H9 (cell line): Measurements from ENCODE around the gene EYA4. TPM values are rescaled to one million over a fixed set of nuclear protein-coding genes. Genes with fewer than 3 reads are reported as not detected.

Experiments used
- DNase-seq: peaks from one replicate; pipeline ENCODE4 v3.0.0-alpha.2; 2017
- H2AFZ ChIP-seq: one replicate; pipeline ENCODE4 v1.6.1; 2013; ENCODE audit warnings: mild to moderate bottlenecking, low read length, control low read depth, moderate library complexity
- H2AK5ac ChIP-seq: 2 replicates; pipeline ENCODE4 v1.6.1; 2013; ENCODE audit warnings: low read length, control low read depth, mixed read lengths; ENCODE audit not compliant: insufficient read length
- H2BK120ac ChIP-seq: one replicate; pipeline ENCODE4 v1.6.1; 2013; ENCODE audit warnings: low read depth, mild to moderate bottlenecking, low read length, control low read depth, inconsistent platforms; ENCODE audit not compliant: poor library complexity, severe bottlenecking
- H2BK12ac ChIP-seq: 2 replicates; pipeline ENCODE4 v1.6.1; 2013; ENCODE audit warnings: low read length, control low read depth, mixed read lengths, low read depth; ENCODE audit not compliant: insufficient read length
- H2BK15ac ChIP-seq: 2 replicates; pipeline ENCODE4 v1.6.1; 2013; ENCODE audit warnings: low read depth, low read length, control low read depth
- H2BK20ac ChIP-seq: one replicate; pipeline ENCODE4 v1.6.1; 2013; ENCODE audit warnings: low read depth, mild to moderate bottlenecking, low read length, control low read depth, inconsistent platforms; ENCODE audit not compliant: poor library complexity, severe bottlenecking
- H2BK5ac ChIP-seq: 2 replicates; pipeline ENCODE4 v1.6.1; 2013; ENCODE audit warnings: low read length, control low read depth, mixed read lengths; ENCODE audit not compliant: insufficient read length
- H3K14ac ChIP-seq: 2 replicates; pipeline ENCODE4 v1.6.1; 2013; ENCODE audit warnings: low read length, control low read depth; ENCODE audit not compliant: insufficient read depth
- H3K18ac ChIP-seq: 2 replicates; pipeline ENCODE4 v1.6.1; 2013; ENCODE audit warnings: low read depth, mild to moderate bottlenecking, mixed read lengths, low read length, control low read depth; ENCODE audit not compliant: insufficient read length
- H3K23ac ChIP-seq: 2 replicates; pipeline ENCODE4 v1.6.1; 2013; ENCODE audit warnings: low read length, control low read depth, mixed read lengths, low read depth; ENCODE audit not compliant: insufficient read length
- H3K23me2 ChIP-seq: 2 replicates; pipeline ENCODE4 v1.6.1; 2013; ENCODE audit warnings: low read depth, mild to moderate bottlenecking, mixed read lengths, low read length, control low read depth; ENCODE audit not compliant: insufficient read length, poor library complexity, severe bottlenecking
- H3K27ac ChIP-seq: 2 replicates; pipeline ENCODE4 v1.5.1; 2013; ENCODE audit warnings: low read length, control low read depth, mixed read lengths, low read depth; ENCODE audit not compliant: insufficient read length
- H3K27me3 ChIP-seq: 2 replicates; pipeline ENCODE4 v1.6.1; 2013; ENCODE audit warnings: low read length, control low read depth, inconsistent platforms; ENCODE audit not compliant: insufficient read depth
- H3K4ac ChIP-seq: 2 replicates; pipeline ENCODE4 v1.6.1; 2013; ENCODE audit warnings: low read depth, mild to moderate bottlenecking, control low read depth, inconsistent platforms, low read length, moderate library complexity
- H3K4me1 ChIP-seq: 2 replicates; pipeline ENCODE4 v1.6.1; 2013; ENCODE audit warnings: low read length, control low read depth, inconsistent platforms; ENCODE audit not compliant: insufficient read depth
- H3K4me2 ChIP-seq: 2 replicates; pipeline ENCODE4 v1.6.1; 2013; ENCODE audit warnings: low read length, control low read depth, mixed read lengths; ENCODE audit not compliant: insufficient read length, insufficient read depth
- H3K56ac ChIP-seq: 2 replicates; pipeline ENCODE4 v1.6.1; 2013; ENCODE audit warnings: low read depth, mild to moderate bottlenecking, mixed read lengths, low read length, control low read depth; ENCODE audit not compliant: insufficient read length
- H3K79me1 ChIP-seq: 2 replicates; pipeline ENCODE4 v1.6.1; 2013; ENCODE audit warnings: low read depth, mild to moderate bottlenecking, moderate library complexity, low read length, control low read depth, inconsistent platforms; ENCODE audit not compliant: insufficient read depth, poor library complexity, severe bottlenecking
- H3K79me2 ChIP-seq: 2 replicates; pipeline ENCODE4 v1.6.1; 2013; ENCODE audit warnings: low read length, control low read depth, inconsistent platforms; ENCODE audit not compliant: insufficient read depth
- H3K9ac ChIP-seq: 2 replicates; pipeline ENCODE4 v1.6.1; 2013; ENCODE audit warnings: low read length, control low read depth, mixed read lengths; ENCODE audit not compliant: insufficient read length; ENCODE audit errors: extremely low read depth
- H3K9me3 ChIP-seq: one replicate; pipeline ENCODE4 v1.6.1; 2013; ENCODE audit warnings: low read depth, low read length, inconsistent platforms; ENCODE audit not compliant: control insufficient read depth
- H3T11ph ChIP-seq: one replicate; pipeline ENCODE4 v1.6.1; 2013; ENCODE audit warnings: mild to moderate bottlenecking, low read length, control low read depth, inconsistent platforms
- H4K20me1 ChIP-seq: one replicate; pipeline ENCODE4 v1.6.1; 2013; ENCODE audit not compliant: control insufficient read depth, insufficient read length, insufficient read depth
- H4K5ac ChIP-seq: 2 replicates; pipeline ENCODE4 v1.6.1; 2013; ENCODE audit warnings: low read depth, mild to moderate bottlenecking, mixed read lengths, low read length, control low read depth; ENCODE audit not compliant: insufficient read length
- H4K8ac ChIP-seq: replicated peaks from 2 replicates; pipeline ENCODE4 v1.6.1; 2013; ENCODE audit warnings: low read length, control low read depth, mixed read lengths, low read depth; ENCODE audit not compliant: insufficient read length
- H4K91ac ChIP-seq: 2 replicates; pipeline ENCODE4 v1.6.1; 2013; ENCODE audit warnings: low read depth, mild to moderate bottlenecking, moderate library complexity, mixed read lengths, low read length, control low read depth; ENCODE audit not compliant: insufficient read length
- H3K27ac Mint-ChIP-seq, 3 experiments: 2 replicates in 2 of 3; 3 replicates in 1 of 3; pipeline ENCODE4 v1.8.0; 2020 to 2021; ENCODE audit warnings: mixed read lengths in 3 of 3, mild to moderate bottlenecking in 1 of 3, moderate library complexity in 1 of 3
- H3K27me3 Mint-ChIP-seq: 2 replicates; pipeline ENCODE4 v1.8.0; 2021; ENCODE audit warnings: low read depth, mild to moderate bottlenecking, moderate library complexity, mixed read lengths
- H3K36me3 Mint-ChIP-seq, 3 experiments: 2 replicates in 2 of 3; 3 replicates in 1 of 3; pipeline ENCODE4 v1.8.0; 2020 to 2021; ENCODE audit warnings: low read depth in 3 of 3, mixed read lengths in 3 of 3; ENCODE audit not compliant: insufficient read depth in 1 of 3
- H3K4me1 Mint-ChIP-seq, 2 experiments: 2 replicates each; pipeline ENCODE4 v1.8.0; 2020; ENCODE audit warnings: mixed read lengths in 2 of 2
- H3K4me3 Mint-ChIP-seq, 2 experiments: 2 replicates in 1 of 2; 3 replicates in 1 of 2; pipeline ENCODE4 v1.8.0; 2020 to 2021; ENCODE audit warnings: mild to moderate bottlenecking in 2 of 2, mixed read lengths in 2 of 2, moderate library complexity in 1 of 2
- H3K9me3 Mint-ChIP-seq, 2 experiments: 2 replicates in 1 of 2; 3 replicates in 1 of 2; pipeline ENCODE4 v1.8.0; 2020; ENCODE audit warnings: mild to moderate bottlenecking in 2 of 2, mixed read lengths in 2 of 2, moderate library complexity in 1 of 2
- total RNA-seq: library from RNA; stranded (reverse); gene quantifications from 2 replicates; pipeline ENCODE4 v1.2.1, GENCODE V29; 2021
- TF ChIP-seq, protein P1 (sequence below): fragments of 200-600 bp; sonication (generic); conservative IDR thresholded peaks from 3 replicates; pipeline ENCODE4 v1.8.0; 2021; ENCODE audit warnings: antibody characterized with exemption, mild to moderate bottlenecking

The EYA4 gene
- total RNA-seq, 1 experiment from 2014 or later: 0.26 TPM

DNA sequence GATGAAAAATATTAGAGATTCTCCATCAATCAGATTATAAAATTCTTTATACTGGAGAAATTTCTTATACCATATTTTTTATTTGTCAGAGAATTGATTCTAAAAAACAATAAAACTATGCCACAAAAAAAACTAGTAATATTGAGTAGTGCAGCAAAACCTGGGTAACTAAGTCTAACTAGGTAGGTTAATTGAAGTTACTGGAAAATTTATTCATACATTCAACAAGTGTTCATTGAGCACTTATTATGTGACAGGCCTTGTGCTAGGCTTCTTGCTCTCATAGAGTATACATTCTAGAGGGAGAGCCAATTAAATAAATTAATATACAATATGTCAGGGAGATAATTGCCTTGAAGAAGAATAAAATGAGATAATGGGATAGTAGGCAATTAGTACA lies 189.4 kb downstream of the EYA4 start:
- no peak overlapping the region for H2BK5ac ChIP-seq
- no peak overlapping the region for H3K23ac ChIP-seq
- H2AFZ ChIP-seq: no peak overlapping the region
- no peak overlapping the region for H2BK12ac ChIP-seq
- H3K4me1 ChIP-seq: no peaks in the 10 kb centered on the region; the same call in 1 of the 2 replicates
- H3T11ph ChIP-seq: no peak overlapping the region
- H4K91ac ChIP-seq: no peak overlapping the region
- no peaks in the 10 kb centered on the region for H3K23me2 ChIP-seq
- H3K27me3 ChIP-seq: no peaks in the 10 kb centered on the region
- no peaks in the 10 kb centered on the region for H3K9me3 ChIP-seq
- no peaks in the 10 kb centered on the region for H3K36me3 Mint-ChIP-seq
- no peaks in the 10 kb centered on the region for H3K79me2 ChIP-seq
- H3K9ac ChIP-seq: no peak overlapping the region
- no peak overlapping the region for H3K27ac ChIP-seq
- no peak overlapping the region for H2BK15ac ChIP-seq
- TF ChIP-seq, protein P1, sequence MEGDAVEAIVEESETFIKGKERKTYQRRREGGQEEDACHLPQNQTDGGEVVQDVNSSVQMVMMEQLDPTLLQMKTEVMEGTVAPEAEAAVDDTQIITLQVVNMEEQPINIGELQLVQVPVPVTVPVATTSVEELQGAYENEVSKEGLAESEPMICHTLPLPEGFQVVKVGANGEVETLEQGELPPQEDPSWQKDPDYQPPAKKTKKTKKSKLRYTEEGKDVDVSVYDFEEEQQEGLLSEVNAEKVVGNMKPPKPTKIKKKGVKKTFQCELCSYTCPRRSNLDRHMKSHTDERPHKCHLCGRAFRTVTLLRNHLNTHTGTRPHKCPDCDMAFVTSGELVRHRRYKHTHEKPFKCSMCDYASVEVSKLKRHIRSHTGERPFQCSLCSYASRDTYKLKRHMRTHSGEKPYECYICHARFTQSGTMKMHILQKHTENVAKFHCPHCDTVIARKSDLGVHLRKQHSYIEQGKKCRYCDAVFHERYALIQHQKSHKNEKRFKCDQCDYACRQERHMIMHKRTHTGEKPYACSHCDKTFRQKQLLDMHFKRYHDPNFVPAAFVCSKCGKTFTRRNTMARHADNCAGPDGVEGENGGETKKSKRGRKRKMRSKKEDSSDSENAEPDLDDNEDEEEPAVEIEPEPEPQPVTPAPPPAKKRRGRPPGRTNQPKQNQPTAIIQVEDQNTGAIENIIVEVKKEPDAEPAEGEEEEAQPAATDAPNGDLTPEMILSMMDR: no peak
- DNase-seq: no peak
- H3K18ac ChIP-seq: no peak overlapping the region
- H4K8ac ChIP-seq: no peak overlapping the region
- H3K14ac ChIP-seq: no peak overlapping the region
- H3K56ac ChIP-seq: no peak overlapping the region
- H3K4ac ChIP-seq: no peak overlapping the region
- H3K27ac Mint-ChIP-seq: no peak overlapping the region
- H4K20me1 ChIP-seq: no peaks in the 10 kb centered on the region
- no peaks in the 10 kb centered on the region; the same call in 1 of the 2 replicates for H3K27me3 Mint-ChIP-seq
- H3K9me3 Mint-ChIP-seq: no peaks in the 10 kb centered on the region
- H3K4me1 Mint-ChIP-seq: peaks cover 20 to 22% of the 10 kb centered on the region in 2 experiments
- H2BK120ac ChIP-seq: no peak overlapping the region
- no peaks in the 10 kb centered on the region for H3K79me1 ChIP-seq
- no peak overlapping the region for H2BK20ac ChIP-seq
- no peak overlapping the region for H2AK5ac ChIP-seq
- no peak overlapping the region for H4K5ac ChIP-seq
- H3K4me3 Mint-ChIP-seq: no peak overlapping the region
- no peak overlapping the region for H3K4me2 ChIP-seq
